ENCODE results near the gene SRC.

SRC gene

GRCh38 chr20:37378420-37378784, 32.5 kb downstream of the SRC start:
- TF ChIP-seq CTCF (IDR thresholded peaks at IDR 0.05; ENCODE audit: insufficient read depth, low read length, poor library complexity, severe bottlenecking) (no peak), EZH2phosphoT487 (conservative IDR thresholded peaks at IDR 0.05; ENCODE audit: low read length) (no peak)
- H2AFZ ChIP-seq (ENCODE audit: low read depth, low read length, severe bottlenecking), result no peak overlapping the region
- no peaks in the 10 kb centered on the region for H4K20me1 ChIP-seq (ENCODE audit: low read depth, low read length)
- H3K4me2 ChIP-seq (ENCODE audit: low read depth, low read length, poor library complexity, severe bottlenecking), result no peak overlapping the region
- no peaks in the 10 kb centered on the region for H3K79me2 ChIP-seq (ENCODE audit: insufficient read depth, low read length)
- no peak overlapping the region for H3K27ac ChIP-seq (ENCODE audit: low read depth, low read length)
- H3F3A ChIP-seq (ENCODE audit: insufficient read depth), result no peaks in the 10 kb centered on the region
- no peaks in the 10 kb centered on the region for H3K36me3 ChIP-seq (ENCODE audit: low read length)
- H3K27me3 ChIP-seq (ENCODE audit: low read length), result no peaks in the 10 kb centered on the region
- H3K4me3 ChIP-seq (ENCODE audit: insufficient read depth, low read length, poor library complexity, severe bottlenecking), result no peak overlapping the region
- no peaks in the 10 kb centered on the region for H3K9me2 ChIP-seq (replicated peaks; ENCODE audit: insufficient read depth, low read length)
- no peaks in the 10 kb centered on the region for H3K9me3 ChIP-seq (ENCODE audit: insufficient read depth, low read length)
- H3K9ac ChIP-seq (ENCODE audit: low read length), result no peak overlapping the region

DNA sequence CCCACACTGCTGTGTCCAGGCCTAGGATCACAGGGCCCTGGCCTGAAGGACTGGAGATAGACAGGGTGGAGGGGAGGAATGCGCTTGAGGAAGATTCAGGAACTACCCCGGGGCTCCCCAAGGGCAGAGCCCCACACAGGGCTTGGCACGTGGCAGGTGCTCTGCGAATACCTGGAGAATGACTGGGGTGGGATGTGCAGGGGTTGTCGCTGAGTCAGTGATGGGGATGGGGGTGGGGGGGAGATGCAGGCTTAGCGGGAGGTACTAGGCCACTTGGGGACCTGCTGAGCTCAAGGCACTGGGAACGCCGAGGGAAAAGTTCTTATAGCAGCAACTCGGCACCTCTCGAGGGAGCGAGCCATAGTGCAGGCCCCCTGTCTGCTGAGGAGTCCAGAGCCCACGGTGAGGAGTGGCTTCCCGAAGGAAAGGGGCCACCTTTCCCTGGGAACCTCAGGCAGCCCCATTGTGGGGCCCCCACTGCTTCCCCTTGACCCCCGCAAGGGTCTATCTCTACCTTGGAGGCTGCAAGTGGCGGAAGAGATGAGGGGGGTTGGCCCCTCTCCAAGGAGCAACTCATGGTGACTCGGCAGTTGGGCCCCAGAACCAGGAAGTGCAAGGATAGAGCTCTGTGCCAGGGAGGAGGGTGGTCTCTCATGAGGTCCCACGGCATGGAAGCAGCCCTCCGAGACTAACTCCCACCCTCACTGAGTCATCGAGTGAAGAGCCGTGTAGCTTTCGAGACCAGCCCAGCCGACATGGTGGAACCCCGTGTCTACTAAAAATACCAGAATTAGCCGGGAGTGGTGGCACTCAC, 33.1 kb downstream of the SRC start:
- Histone ChIP-seq H3K27me3 (ENCODE audit: low read length) (no peaks in the 10 kb centered on the region), H3K9me3 (ENCODE audit: insufficient read depth, low read length) (no peaks in the 10 kb centered on the region), H4K20me1 (ENCODE audit: low read depth, low read length) (no peaks in the 10 kb centered on the region), H3K27ac (ENCODE audit: low read depth, low read length) (no peak overlapping the region), H3F3A (ENCODE audit: insufficient read depth) (no peaks in the 10 kb centered on the region), H3K4me2 (ENCODE audit: low read depth, low read length, poor library complexity, severe bottlenecking) (no peak overlapping the region), H3K36me3 (ENCODE audit: low read length) (no peaks in the 10 kb centered on the region), H3K79me2 (ENCODE audit: insufficient read depth, low read length) (no peaks in the 10 kb centered on the region), H3K9me2 (replicated peaks; ENCODE audit: insufficient read depth, low read length) (no peaks in the 10 kb centered on the region), H3K9ac (ENCODE audit: low read length) (no peak overlapping the region), H2AFZ (ENCODE audit: low read depth, low read length, severe bottlenecking) (no peak overlapping the region), H3K4me3 (ENCODE audit: insufficient read depth, low read length, poor library complexity, severe bottlenecking) (no peak overlapping the region)
- TF ChIP-seq EZH2phosphoT487 (conservative IDR thresholded peaks at IDR 0.05; ENCODE audit: low read length) (no peak), CTCF (IDR thresholded peaks at IDR 0.05; ENCODE audit: insufficient read depth, low read length, poor library complexity, severe bottlenecking) (no peak)

GRCh38 chr20:37379967-37380828, 34.3 kb downstream of the SRC start:
- no peaks in the 10 kb centered on the region for H3K79me2 ChIP-seq (ENCODE audit: insufficient read depth, low read length)
- H3F3A ChIP-seq (ENCODE audit: insufficient read depth), result no peaks in the 10 kb centered on the region
- H3K27ac ChIP-seq (ENCODE audit: low read depth, low read length), result no peak overlapping the region
- H2AFZ ChIP-seq (ENCODE audit: low read depth, low read length, severe bottlenecking), result no peak overlapping the region
- H3K4me3 ChIP-seq (ENCODE audit: insufficient read depth, low read length, poor library complexity, severe bottlenecking), result no peak overlapping the region
- H4K20me1 ChIP-seq (ENCODE audit: low read depth, low read length), result no peaks in the 10 kb centered on the region
- no peaks in the 10 kb centered on the region for H3K9me2 ChIP-seq (replicated peaks; ENCODE audit: insufficient read depth, low read length)
- H3K4me2 ChIP-seq (ENCODE audit: low read depth, low read length, poor library complexity, severe bottlenecking), result no peak overlapping the region
- no peaks in the 10 kb centered on the region for H3K9me3 ChIP-seq (ENCODE audit: insufficient read depth, low read length)
- TF ChIP-seq CTCF (IDR thresholded peaks at IDR 0.05; ENCODE audit: insufficient read depth, low read length, poor library complexity, severe bottlenecking), result no peak
- TF ChIP-seq EZH2phosphoT487 (conservative IDR thresholded peaks at IDR 0.05; ENCODE audit: low read length), result no peak
- no peaks in the 10 kb centered on the region for H3K27me3 ChIP-seq (ENCODE audit: low read length)
- no peak overlapping the region for H3K9ac ChIP-seq (ENCODE audit: low read length)
- no peaks in the 10 kb centered on the region for H3K36me3 ChIP-seq (ENCODE audit: low read length)

All from SU-DHL-6 (cell line).